ENCODE measurements around the gene DPH1. TPM values are rescaled to one million over a fixed set of nuclear protein-coding genes. Genes with fewer than 3 reads are reported as not detected.

DPH1 gene
- total RNA-seq, 2 experiments from 2014 or later = 28.4 to 28.8 TPM

DNA sequence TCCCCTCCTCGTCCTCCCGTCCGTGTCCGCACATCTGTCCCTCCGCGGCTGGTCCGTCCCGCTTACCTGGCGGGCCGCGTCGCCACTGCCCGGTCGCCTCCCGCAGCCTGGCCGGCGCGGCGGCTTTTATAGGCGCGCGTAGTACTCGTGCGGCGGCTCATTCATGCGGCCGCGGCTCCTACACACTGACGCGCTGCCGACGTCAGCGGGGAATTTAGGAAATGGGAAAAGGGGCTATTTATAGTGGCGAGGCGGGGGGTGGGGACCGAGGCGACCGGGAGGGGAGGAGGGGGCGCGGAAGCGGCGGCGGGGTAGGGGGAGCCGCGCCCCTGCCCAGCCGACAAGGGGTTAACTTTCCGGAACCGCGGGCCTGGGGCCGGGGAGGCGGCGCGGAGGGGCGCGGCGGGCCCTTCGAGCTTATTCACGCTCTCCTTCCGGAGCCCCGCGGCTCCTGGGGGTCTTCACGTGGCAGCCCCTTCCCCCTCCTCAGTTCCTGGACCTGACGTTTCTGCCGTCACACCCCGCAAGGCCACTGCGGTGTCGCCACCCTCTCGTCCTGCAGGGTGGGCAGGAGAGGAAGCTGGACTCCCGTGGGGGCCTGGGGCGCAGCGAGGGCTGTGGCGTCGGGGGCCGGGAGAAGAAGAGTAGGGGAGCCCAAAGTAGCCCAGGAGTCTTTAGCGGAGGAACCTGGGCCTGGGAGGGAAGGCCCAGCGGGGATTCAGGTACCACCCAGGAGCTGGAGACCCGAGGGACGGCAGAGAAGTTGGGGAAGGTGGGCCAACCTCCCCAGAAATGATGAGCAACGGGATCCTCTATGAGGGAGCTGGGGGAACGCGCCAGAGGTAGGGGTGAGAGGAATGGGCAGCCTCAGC is 21.3 kb downstream of the DPH1 start:
- POLR2A ChIA-PET = no interaction called here
- H3K36me3 Mint-ChIP-seq (ENCODE audit: low read depth) = no peaks in the 10 kb centered on the region
- no peaks in the 10 kb centered on the region for H3K9me3 Mint-ChIP-seq
- DNase-seq = no peak
- no peak overlapping the region for H3K27ac Mint-ChIP-seq
- H3K4me1 Mint-ChIP-seq = peaks cover 27% of the 10 kb centered on the region
- CTCF ChIA-PET = interaction anchor here (2.7 kb wide), 1 partner anchor 194 kb away, joined by 12 read pairs; no protein-coding TSS in a partner anchor
- peak overlapping the region; percentile 43 for H3K4me3 Mint-ChIP-seq
- H3K27me3 Mint-ChIP-seq = peaks cover 22% of the 10 kb centered on the region

DNA sequence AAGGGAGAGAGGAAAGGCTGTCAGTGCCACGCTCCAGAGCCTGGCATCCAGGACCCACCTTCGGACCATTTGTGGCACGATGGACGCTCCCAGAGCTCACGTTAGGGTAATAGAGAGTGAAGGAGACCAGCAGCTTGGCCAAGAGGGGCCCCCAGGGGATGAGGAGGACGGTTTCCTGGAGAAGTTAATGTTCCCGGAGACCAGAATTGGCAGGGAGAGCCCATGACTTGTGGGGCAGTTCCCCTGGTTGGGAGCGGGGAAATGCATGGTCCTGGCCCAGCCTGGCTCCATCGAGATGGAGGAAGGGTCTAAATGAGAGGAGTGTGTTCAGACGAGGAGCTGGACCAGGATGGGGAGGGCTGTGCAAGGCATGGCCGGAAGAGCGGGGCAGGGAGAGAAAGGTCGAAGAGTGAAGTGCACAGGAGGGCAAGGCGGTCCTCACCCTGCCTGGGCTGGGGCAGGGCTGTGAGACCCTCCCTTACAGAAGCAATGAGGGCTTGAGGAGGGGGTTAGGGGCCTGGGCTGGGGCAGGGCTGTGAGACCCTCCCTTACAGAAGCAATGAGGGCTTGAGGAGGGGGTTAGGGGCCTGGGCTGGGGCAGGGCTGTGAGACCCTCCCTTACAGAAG is 22.1 kb downstream of the DPH1 start:
- no peak for DNase-seq
- Mint-ChIP-seq H3K27me3 (peaks cover 22% of the 10 kb centered on the region), H3K4me3 (no peak overlapping the region), H3K9me3 (no peaks in the 10 kb centered on the region), H3K4me1 (peaks cover 29% of the 10 kb centered on the region), H3K36me3 (ENCODE audit: low read depth) (peaks cover 4% of the 10 kb centered on the region), H3K27ac (no peak overlapping the region)
- ChIA-PET CTCF (interaction anchor here (2.7 kb wide), 1 partner anchor 193 kb away, joined by 12 read pairs; no protein-coding TSS in a partner anchor), POLR2A (no interaction called here)

DNA sequence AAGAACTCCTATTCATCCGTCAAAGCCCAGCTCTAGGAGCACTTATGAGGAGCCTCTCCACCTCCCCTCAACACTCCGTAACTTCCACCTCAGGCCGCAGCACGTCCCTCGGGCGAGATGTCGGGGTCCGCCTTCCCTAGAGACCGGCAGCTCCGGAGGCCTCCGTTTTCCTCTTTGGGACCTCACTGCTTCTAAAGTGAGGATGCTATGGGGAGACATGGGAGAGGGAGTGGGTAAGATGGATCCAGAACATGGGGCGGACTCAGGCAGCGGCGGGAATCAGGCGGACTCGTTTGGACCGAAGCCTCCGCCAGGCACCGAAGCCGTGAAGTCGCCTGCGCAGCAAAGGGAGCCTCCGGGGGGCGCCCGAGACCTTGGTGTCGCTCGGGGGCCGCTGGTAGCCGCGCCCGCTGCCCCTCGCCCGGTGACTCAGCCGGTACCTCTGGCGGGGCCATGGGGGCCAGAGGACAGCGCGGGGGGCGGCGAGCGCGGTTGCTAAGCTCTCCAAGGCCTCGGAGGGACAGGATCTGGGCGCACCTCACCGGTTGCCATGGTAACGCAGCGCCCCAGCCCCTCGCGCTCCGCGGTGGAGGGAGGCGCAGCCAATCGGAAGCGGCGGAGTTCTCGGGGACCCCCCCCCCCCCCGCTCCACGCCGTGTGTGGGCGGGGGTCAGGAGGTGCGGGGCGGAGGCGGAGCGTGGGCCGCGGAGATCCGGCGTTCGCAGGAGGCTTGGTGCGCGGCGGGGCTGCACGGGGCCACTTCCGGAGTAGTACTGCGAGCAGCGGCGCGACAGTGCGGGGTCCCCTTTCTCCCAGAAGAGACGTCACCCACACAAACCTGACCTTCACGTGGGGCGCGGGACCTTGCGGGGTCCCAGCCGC is 23.7 kb downstream of the DPH1 start:
- H3K27me3 Mint-ChIP-seq = peaks cover 18% of the 10 kb centered on the region
- CTCF ChIA-PET = interaction anchor here (0.8 to 7.9 kb wide), 15 partner anchors 11 to 330 kb away, joined by 3 to 210 read pairs (median 5); no protein-coding TSS in a partner anchor
- peak; percentile 80 for DNase-seq
- peak overlapping the region; percentile 79 for H3K4me3 Mint-ChIP-seq
- POLR2A ChIA-PET = interaction anchor here (0.5 to 5.9 kb wide), 12 partner anchors 13 to 283 kb away, joined by 3 to 94 read pairs (median 5); partner anchors contain the start of genes SGSM2, SMG6, SRR and TSR1
- H3K4me1 Mint-ChIP-seq = peaks cover 28% of the 10 kb centered on the region
- H3K36me3 Mint-ChIP-seq (ENCODE audit: low read depth) = peaks cover 8% of the 10 kb centered on the region
- H3K27ac Mint-ChIP-seq = peak overlapping the region; percentile 71
- H3K9me3 Mint-ChIP-seq = no peaks in the 10 kb centered on the region

DNA sequence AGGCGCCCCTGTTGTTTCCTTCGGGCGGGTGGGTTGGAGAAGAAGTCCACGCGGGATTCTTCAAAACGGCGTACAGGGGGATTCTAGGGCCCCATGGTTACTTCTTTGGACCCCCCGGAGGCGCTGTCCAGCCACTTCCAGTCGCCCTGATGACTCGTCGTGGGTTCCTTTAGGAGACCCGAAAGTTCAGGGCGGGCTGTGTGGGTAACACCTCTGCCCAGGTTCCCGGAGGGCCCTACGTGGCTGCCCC is 24.2 kb downstream of the DPH1 start:
- no peaks in the 10 kb centered on the region for H3K9me3 Mint-ChIP-seq
- DNase-seq = peak; percentile 50
- H3K27ac Mint-ChIP-seq = peak overlapping the region; percentile 71
- H3K36me3 Mint-ChIP-seq (ENCODE audit: low read depth) = peaks cover 8% of the 10 kb centered on the region
- peak overlapping the region; percentile 79 for H3K4me3 Mint-ChIP-seq
- peaks cover 17% of the 10 kb centered on the region for H3K27me3 Mint-ChIP-seq
- CTCF ChIA-PET = interaction anchor here (0.6 to 7.9 kb wide), 31 partner anchors 10 to 391 kb away, joined by 3 to 210 read pairs (median 5); partner anchors contain the start of genes RTN4RL1 and TSR1
- peaks cover 22% of the 10 kb centered on the region for H3K4me1 Mint-ChIP-seq
- POLR2A ChIA-PET = interaction anchor here (0.6 to 5.9 kb wide), 19 partner anchors 12 to 339 kb away, joined by 3 to 94 read pairs (median 7); partner anchors contain the start of genes SGSM2, SMG6, SRR and TSR1

DNA sequence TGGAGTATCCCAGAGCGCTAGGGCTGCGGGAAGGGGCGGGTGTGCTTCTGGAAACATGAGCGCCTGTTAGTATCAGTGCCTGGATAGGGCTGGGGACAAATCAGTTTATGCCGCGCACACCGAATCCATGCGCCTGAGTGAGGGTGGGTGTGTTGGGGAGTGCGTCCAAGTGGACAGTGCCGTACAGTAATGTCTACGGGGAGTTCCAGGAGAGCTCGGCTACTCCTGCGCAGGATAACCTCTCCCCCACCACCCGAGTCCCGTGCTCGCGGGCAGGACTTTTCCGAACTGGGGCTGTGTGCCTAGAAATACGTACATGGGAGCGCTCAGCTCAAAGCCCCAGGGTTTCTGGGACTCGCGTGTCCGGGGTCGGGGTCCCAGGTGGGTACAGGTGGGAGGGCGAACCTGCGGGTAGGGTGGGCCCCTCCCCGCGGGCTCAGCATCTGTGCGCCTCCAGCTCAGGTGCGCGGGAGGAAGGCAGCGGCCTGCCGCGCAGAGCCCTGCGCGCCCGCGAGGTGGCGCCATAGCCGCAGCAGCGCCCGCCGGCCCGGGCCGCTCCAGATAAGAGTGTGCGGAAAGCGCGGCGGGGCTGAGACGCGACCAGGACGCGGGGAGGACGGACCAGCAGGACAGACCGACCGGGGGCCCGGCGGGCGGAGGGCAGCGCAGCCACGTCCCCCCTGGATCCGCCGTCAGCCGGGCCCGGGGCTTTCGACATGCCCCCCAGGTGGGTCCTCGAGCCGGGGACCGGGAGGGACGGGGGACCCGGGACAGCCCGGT is 24.7 kb downstream of the DPH1 start, which contains the start of gene HIC1:
HIC1 (plus strand) TSS at position 592 of the 780 bp plus-strand sequence. CDS start 1,588 bp downstream, outside the sequence.
- Mint-ChIP-seq H3K27me3 (peaks cover 17% of the 10 kb centered on the region), H3K36me3 (ENCODE audit: low read depth) (peaks cover 13% of the 10 kb centered on the region), H3K4me1 (peaks cover 24% of the 10 kb centered on the region), H3K4me3 (peak within 1 kb of the TSS; percentile 79), H3K9me3 (no peaks in the 10 kb centered on the region), H3K27ac (peak within 1 kb of the TSS; percentile 71)
- DNase-seq = peak; percentile 85
- ChIA-PET CTCF (interaction anchor here (0.6 to 7.9 kb wide), 34 partner anchors 10 to 391 kb away, joined by 3 to 210 read pairs (median 5); partner anchors contain the start of genes RTN4RL1 and TSR1), POLR2A (interaction anchor here (0.6 to 5.9 kb wide), 25 partner anchors 10 to 347 kb away, joined by 3 to 94 read pairs (median 4); partner anchors contain the start of genes SGSM2, SMG6, SRR and TSR1)

DNA sequence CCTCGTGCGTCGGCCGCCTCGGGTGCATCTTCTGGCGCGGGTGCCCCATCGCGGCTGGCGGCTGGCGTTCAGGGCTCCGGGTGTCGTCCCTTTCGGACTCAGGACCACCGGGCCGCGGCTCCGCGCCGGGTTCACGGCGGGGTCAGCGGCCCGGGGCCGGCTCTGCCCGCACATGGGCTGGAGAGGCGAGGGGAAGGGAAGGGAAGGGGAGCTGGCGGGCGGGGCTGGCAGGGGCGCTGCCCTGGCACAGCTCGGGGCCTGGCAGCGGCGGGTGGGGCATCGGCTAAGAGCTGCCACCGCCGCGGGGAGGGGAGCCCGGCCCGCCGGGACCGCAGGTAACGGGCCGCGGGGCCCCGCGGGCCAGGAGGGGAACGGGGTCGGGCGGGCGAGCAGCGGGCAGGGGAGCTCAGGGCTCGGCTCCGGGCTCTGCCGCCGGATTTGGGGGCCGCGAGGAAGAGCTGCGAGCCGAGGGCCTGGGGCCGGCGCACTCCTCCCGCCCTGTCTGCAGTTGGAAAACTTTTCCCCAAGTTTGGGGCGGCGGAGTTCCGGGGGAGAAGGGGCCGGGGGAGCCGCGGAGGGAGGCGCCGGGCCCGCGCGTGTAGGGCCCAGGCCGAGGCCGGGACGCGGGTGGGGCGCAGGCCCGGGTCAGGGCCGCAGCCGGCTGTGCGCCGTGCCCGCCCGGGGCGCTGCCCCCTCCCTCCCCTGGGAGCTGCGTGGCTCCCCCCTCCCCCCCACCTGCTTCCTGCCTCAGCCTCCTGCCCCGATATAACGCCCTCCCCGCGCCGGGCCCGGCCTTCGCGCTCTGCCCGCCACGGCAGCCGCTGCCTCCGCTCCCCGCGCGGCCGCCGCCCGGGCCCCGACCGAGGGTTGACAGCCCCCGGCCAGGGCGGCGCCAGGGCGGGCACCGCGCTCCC is 25.6 kb downstream of the DPH1 start:
- Mint-ChIP-seq H3K4me3 (peak overlapping the region; percentile 79), H3K9me3 (no peaks in the 10 kb centered on the region), H3K27me3 (peaks cover 17% of the 10 kb centered on the region), H3K36me3 (ENCODE audit: low read depth) (peaks cover 22% of the 10 kb centered on the region), H3K27ac (no peak overlapping the region), H3K4me1 (peaks cover 31% of the 10 kb centered on the region)
- POLR2A ChIA-PET = interaction anchor here (0.6 to 5.9 kb wide), 23 partner anchors 8 to 346 kb away, joined by 3 to 94 read pairs (median 5); partner anchors contain the start of genes SGSM2, SMG6, SRR and TSR1
- CTCF ChIA-PET = interaction anchor here (0.8 to 7.9 kb wide), 25 partner anchors 9 to 392 kb away, joined by 3 to 210 read pairs (median 5); partner anchors contain the start of genes RTN4RL1 and TSR1
- DNase-seq = peak; percentile 65

DNA sequence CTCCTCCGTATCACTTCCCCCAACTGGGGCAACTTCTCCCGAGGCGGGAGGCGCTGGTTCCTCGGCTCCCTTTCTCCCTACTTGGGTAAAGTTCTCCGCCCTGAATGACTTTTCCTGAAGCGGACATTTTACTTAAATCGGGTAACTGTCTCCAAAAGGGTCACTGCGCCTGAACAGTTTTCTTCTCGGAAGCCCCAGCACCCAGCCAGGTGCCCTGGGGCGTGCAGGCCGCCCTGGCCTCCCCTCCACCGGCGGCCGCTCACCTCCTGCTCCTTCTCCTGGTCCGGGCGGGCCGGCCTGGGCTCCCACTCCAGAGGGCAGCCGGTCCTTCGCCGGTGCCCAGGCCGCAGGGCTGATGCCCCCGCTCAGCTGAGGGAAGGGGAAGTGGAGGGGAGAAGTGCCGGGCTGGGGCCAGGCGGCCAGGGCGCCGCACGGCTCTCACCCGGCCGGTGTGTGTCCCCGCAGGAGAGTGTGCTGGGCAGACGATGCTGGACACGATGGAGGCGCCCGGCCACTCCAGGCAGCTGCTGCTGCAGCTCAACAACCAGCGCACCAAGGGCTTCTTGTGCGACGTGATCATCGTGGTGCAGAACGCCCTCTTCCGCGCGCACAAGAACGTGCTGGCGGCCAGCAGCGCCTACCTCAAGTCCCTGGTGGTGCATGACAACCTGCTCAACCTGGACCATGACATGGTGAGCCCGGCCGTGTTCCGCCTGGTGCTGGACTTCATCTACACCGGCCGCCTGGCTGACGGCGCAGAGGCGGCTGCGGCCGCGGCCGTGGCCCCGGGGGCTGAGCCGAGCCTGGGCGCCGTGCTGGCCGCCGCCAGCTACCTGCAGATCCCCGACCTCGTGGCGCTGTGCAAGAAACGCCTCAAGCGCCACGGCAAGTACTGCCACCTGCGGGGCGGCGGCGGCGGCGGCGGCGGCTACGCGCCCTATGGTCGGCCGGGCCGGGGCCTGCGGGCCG is 26.5 kb downstream of the DPH1 start:
- Mint-ChIP-seq H3K4me1 (peaks cover 33% of the 10 kb centered on the region), H3K9me3 (no peaks in the 10 kb centered on the region), H3K27me3 (peaks cover 14% of the 10 kb centered on the region), H3K4me3 (peak overlapping the region; percentile 79), H3K27ac (peak overlapping the region; percentile 78), H3K36me3 (ENCODE audit: low read depth) (peaks cover 27% of the 10 kb centered on the region)
- POLR2A ChIA-PET = interaction anchor here (0.8 to 5.9 kb wide), 20 partner anchors 9 to 340 kb away, joined by 3 to 94 read pairs (median 5); partner anchors contain the start of genes RTN4RL1, SGSM2, SMG6 and SRR
- CTCF ChIA-PET = interaction anchor here (0.9 to 7.9 kb wide), 20 partner anchors 10 to 407 kb away, joined by 3 to 210 read pairs (median 8); partner anchors contain the start of gene RTN4RL1
- peak; percentile 69 for DNase-seq

DNA sequence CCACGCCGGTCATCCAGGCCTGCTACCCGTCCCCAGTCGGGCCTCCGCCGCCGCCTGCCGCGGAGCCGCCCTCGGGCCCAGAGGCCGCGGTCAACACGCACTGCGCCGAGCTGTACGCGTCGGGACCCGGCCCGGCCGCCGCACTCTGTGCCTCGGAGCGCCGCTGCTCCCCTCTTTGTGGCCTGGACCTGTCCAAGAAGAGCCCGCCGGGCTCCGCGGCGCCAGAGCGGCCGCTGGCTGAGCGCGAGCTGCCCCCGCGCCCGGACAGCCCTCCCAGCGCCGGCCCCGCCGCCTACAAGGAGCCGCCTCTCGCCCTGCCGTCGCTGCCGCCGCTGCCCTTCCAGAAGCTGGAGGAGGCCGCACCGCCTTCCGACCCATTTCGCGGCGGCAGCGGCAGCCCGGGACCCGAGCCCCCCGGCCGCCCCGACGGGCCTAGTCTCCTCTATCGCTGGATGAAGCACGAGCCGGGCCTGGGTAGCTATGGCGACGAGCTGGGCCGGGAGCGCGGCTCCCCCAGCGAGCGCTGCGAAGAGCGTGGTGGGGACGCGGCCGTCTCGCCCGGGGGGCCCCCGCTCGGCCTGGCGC is 27.3 kb downstream of the DPH1 start:
- DNase-seq = no peak
- CTCF ChIA-PET = interaction anchor here (0.9 to 7.9 kb wide), 18 partner anchors 13 to 408 kb away, joined by 3 to 210 read pairs (median 6); partner anchors contain the start of gene TSR1
- Mint-ChIP-seq H3K4me1 (peaks cover 36% of the 10 kb centered on the region), H3K27ac (no peak overlapping the region), H3K27me3 (peaks cover 7% of the 10 kb centered on the region), H3K9me3 (no peaks in the 10 kb centered on the region), H3K36me3 (ENCODE audit: low read depth) (peaks cover 34% of the 10 kb centered on the region), H3K4me3 (no peak overlapping the region)
- POLR2A ChIA-PET = interaction anchor here (1.1 to 5.9 kb wide), 14 partner anchors 13 to 280 kb away, joined by 3 to 94 read pairs (median 6); partner anchors contain the start of genes RTN4RL1, SGSM2 and TSR1

DNA sequence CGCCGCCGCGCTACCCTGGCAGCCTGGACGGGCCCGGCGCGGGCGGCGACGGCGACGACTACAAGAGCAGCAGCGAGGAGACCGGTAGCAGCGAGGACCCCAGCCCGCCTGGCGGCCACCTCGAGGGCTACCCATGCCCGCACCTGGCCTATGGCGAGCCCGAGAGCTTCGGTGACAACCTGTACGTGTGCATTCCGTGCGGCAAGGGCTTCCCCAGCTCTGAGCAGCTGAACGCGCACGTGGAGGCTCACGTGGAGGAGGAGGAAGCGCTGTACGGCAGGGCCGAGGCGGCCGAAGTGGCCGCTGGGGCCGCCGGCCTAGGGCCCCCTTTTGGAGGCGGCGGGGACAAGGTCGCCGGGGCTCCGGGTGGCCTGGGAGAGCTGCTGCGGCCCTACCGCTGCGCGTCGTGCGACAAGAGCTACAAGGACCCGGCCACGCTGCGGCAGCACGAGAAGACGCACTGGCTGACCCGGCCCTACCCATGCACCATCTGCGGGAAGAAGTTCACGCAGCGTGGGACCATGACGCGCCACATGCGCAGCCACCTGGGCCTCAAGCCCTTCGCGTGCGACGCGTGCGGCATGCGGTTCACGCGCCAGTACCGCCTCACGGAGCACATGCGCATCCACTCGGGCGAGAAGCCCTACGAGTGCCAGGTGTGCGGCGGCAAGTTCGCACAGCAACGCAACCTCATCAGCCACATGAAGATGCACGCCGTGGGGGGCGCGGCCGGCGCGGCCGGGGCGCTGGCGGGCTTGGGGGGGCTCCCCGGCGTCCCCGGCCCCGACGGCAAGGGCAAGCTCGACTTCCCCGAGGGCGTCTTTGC is 28.0 kb downstream of the DPH1 start:
- Mint-ChIP-seq H3K27ac (peak overlapping the region; percentile 47), H3K4me1 (peaks cover 42% of the 10 kb centered on the region), H3K36me3 (ENCODE audit: low read depth) (peaks cover 40% of the 10 kb centered on the region), H3K27me3 (peaks cover 6% of the 10 kb centered on the region), H3K4me3 (peak overlapping the region; percentile 50), H3K9me3 (no peaks in the 10 kb centered on the region)
- ChIA-PET CTCF (interaction anchor here (0.9 to 7.9 kb wide), 24 partner anchors 11 to 337 kb away, joined by 3 to 210 read pairs (median 4); partner anchors contain the start of gene TSR1), POLR2A (interaction anchor here (0.7 to 5.9 kb wide), 15 partner anchors 12 to 279 kb away, joined by 3 to 94 read pairs (median 4); partner anchors contain the start of genes RTN4RL1, SGSM2 and TSR1)
- no peak for DNase-seq

All from activated CD4-positive, alpha-beta memory T cell treated with anti-CD3 and anti-CD28 coated beads, Interleukin-2, amount 10 ng/mL, durations not matched to agents 7 days and 5 days (primary cell).